Measurements from ENCODE around the gene IFRD2. TPM values are rescaled to one million over a fixed set of nuclear protein-coding genes. Genes with fewer than 3 reads are reported as not detected.
"Not testable (repeated sequence)": the region's sequence is repeated elsewhere in the genome, so short reads cannot be mapped to it uniquely, and the experiment has no call there.

Gene IFRD2
- total RNA-seq, 8 experiments from 2014 or later, result 13.3 to 111 (median 24.8) TPM

- 46 to 60% methylated on average over 1 to 3 of the region's 14 CpGs; no CpG with 5 or more reads in 8 of the 10 experiments for WGBS, 10 experiments
- in situ Hi-C loops (cut with MboI; ENCODE audit: low pct_unique_long_range_greater_than_20kb in 2 of 9, low sequenced_read_pairs in 9 of 9, unreplicated experiment in 9 of 9), result no loop called here
- ATAC-seq (replicated peaks in 6 of 8), result no peak
- Histone ChIP-seq H3K4me1 (replicated peaks in 1 of 2) (peaks cover 25 to 29% of the 10 kb centered on the region in 2 donors), H3K27ac (peak overlapping the region; percentile 100), H3K4me3 (peak overlapping the region; percentile 72 to 97 (median 90))
Measured at GRCh38 chr3:50322115-50322385, 29.8 kb upstream of the IFRD2 start.

GRCh38 chr3:50321336-50322114 is 29.3 kb upstream of the IFRD2 start:
- H3K27ac ChIP-seq, result peak overlapping the region; percentile 100
- peak overlapping the region; percentile 72 to 97 (median 90) for H3K4me3 ChIP-seq
- WGBS, 10 experiments, result 0 to 7% (median 0%) methylated on average over 4 to 10 of the region's 59 CpGs; no CpG with 5 or more reads in 5 of the 10 experiments
- in situ Hi-C loops (cut with MboI; ENCODE audit: low pct_unique_long_range_greater_than_20kb in 2 of 9, low sequenced_read_pairs in 9 of 9, unreplicated experiment in 9 of 9), result no loop called here
- ATAC-seq (replicated peaks in 6 of 8), result peak; percentile 82 to 90 (median 88)
- peaks cover 22 to 30% of the 10 kb centered on the region in 2 donors for H3K4me1 ChIP-seq (replicated peaks in 1 of 2)

- in situ Hi-C loops (cut with MboI; ENCODE audit: low pct_unique_long_range_greater_than_20kb in 2 of 9, low sequenced_read_pairs in 9 of 9, unreplicated experiment in 9 of 9), result no loop called here
- Histone ChIP-seq H3K27ac (peak overlapping the region; percentile 100), H3K4me1 (replicated peaks in 1 of 2) (peaks cover 22 to 30% of the 10 kb centered on the region in 2 donors), H3K4me3 (peak overlapping the region; percentile 72 to 97 (median 90))
- peak; percentile 55 to 79 (median 76) for ATAC-seq (replicated peaks in 6 of 8)
- 0 to 7% (median 0%) methylated on average over 1 to 6 of the region's 45 CpGs; no CpG with 5 or more reads in 3 of the 10 experiments for WGBS, 10 experiments
Measured at GRCh38 chr3:50320853-50321335, 28.7 kb upstream of the IFRD2 start.

GRCh38 chr3:50319894-50320625 is 27.8 kb upstream of the IFRD2 start:
- peak overlapping the region; percentile 100 for H3K27ac ChIP-seq

GRCh38 chr3:50319181-50319893 is 27.1 kb upstream of the IFRD2 start:
- in situ Hi-C loops (cut with MboI; ENCODE audit: low pct_unique_long_range_greater_than_20kb in 2 of 9, low sequenced_read_pairs in 9 of 9, unreplicated experiment in 9 of 9), result no loop called here
- no peak overlapping the region for H3K4me3 ChIP-seq
- no peak overlapping the region for H3K27ac ChIP-seq
- 79 to 100% (median 90%) methylated on average over 1 to 10 of the region's 16 CpGs; no CpG with 5 or more reads in 3 of the 10 experiments for whole genome bisulfite sequencing, 10 experiments
- peaks cover 22 to 28% of the 10 kb centered on the region in 2 donors for H3K4me1 ChIP-seq (replicated peaks in 1 of 2)
- no peak for ATAC-seq (replicated peaks in 6 of 8)

More at GRCh38 chr3:50319894-50320625, 27.8 kb upstream of the IFRD2 start:
- Histone ChIP-seq H3K4me1 (replicated peaks in 1 of 2) (peaks cover 22 to 30% of the 10 kb centered on the region in 2 donors), H3K4me3 (peak overlapping the region; percentile 72 to 97 (median 90))
- ATAC-seq (replicated peaks in 6 of 8), result no peak
- WGBS, 10 experiments, result 76 to 83% (median 81%) methylated on average over 2 to 13 of the region's 29 CpGs; no CpG with 5 or more reads in 6 of the 10 experiments
- in situ Hi-C loops (cut with MboI; ENCODE audit: low pct_unique_long_range_greater_than_20kb in 2 of 9, low sequenced_read_pairs in 9 of 9, unreplicated experiment in 9 of 9), result no loop called here

- ATAC-seq (replicated peaks in 6 of 8), result no peak
- in situ Hi-C loops (cut with MboI; ENCODE audit: low pct_unique_long_range_greater_than_20kb in 2 of 9, low sequenced_read_pairs in 9 of 9, unreplicated experiment in 9 of 9), result no loop called here
- Histone ChIP-seq H3K4me1 (replicated peaks in 1 of 2) (peaks cover 22 to 26% of the 10 kb centered on the region in 2 donors), H3K4me3 (no peak overlapping the region), H3K27ac (no peak overlapping the region)
- 78 to 100% (median 91%) methylated on average over 1 to 7 of the region's 10 CpGs; no CpG with 5 or more reads in 4 of the 10 experiments for WGBS, 10 experiments
Measured at GRCh38 chr3:50318615-50319014, 26.4 kb upstream of the IFRD2 start.

- peaks cover 22 to 26% of the 10 kb centered on the region in 2 donors for H3K4me1 ChIP-seq (replicated peaks in 1 of 2)
- H3K4me3 ChIP-seq, result no peak overlapping the region
- in situ Hi-C loops (cut with MboI; ENCODE audit: low pct_unique_long_range_greater_than_20kb in 2 of 9, low sequenced_read_pairs in 9 of 9, unreplicated experiment in 9 of 9), result no loop called here
- no peak overlapping the region for H3K27ac ChIP-seq
- WGBS, 10 experiments, result 80 to 100% (median 95%) methylated on average over 1 to 5 of the region's 11 CpGs; no CpG with 5 or more reads in 5 of the 10 experiments
- no peak for ATAC-seq (replicated peaks in 6 of 8)
Measured at GRCh38 chr3:50318163-50318562, 25.9 kb upstream of the IFRD2 start.

- peaks cover 18 to 21% of the 10 kb centered on the region in 2 donors for H3K4me1 ChIP-seq (replicated peaks in 1 of 2)
- ATAC-seq (replicated peaks in 6 of 8), result no peak
- no peak overlapping the region for H3K27ac ChIP-seq
- WGBS, 10 experiments, result 40 to 100% (median 80%) methylated on average over 1 to 4 of the region's 6 CpGs; no CpG with 5 or more reads in 4 of the 10 experiments
- no peak overlapping the region for H3K4me3 ChIP-seq
- in situ Hi-C loops (cut with MboI; ENCODE audit: low pct_unique_long_range_greater_than_20kb in 2 of 9, low sequenced_read_pairs in 9 of 9, unreplicated experiment in 9 of 9), result no loop called here
Measured at GRCh38 chr3:50317300-50317699, 25.1 kb upstream of the IFRD2 start.

- Histone ChIP-seq H3K27ac (no peak overlapping the region), H3K4me1 (replicated peaks in 1 of 2) (peaks cover 13 to 15% of the 10 kb centered on the region in 2 donors), H3K4me3 (no peak overlapping the region)
- 13 to 100% (median 89%) methylated on average over 1 to 7 of the region's 9 CpGs; no CpG with 5 or more reads in 5 of the 10 experiments for WGBS, 10 experiments
- ATAC-seq (replicated peaks in 6 of 8), result peak in 6 of 8 experiments; percentile 7 to 60 (median 18)
- in situ Hi-C loops (cut with MboI; ENCODE audit: low pct_unique_long_range_greater_than_20kb in 2 of 9, low sequenced_read_pairs in 9 of 9, unreplicated experiment in 9 of 9), result no loop called here
Measured at GRCh38 chr3:50316657-50317242, 24.5 kb upstream of the IFRD2 start.

- ATAC-seq (replicated peaks in 6 of 8), result no peak
- H3K4me1 ChIP-seq (replicated peaks in 1 of 2), result peaks cover 6 to 8% of the 10 kb centered on the region in 2 donors
- H3K4me3 ChIP-seq, result no peak overlapping the region
- in situ Hi-C loops (cut with MboI; ENCODE audit: low pct_unique_long_range_greater_than_20kb in 2 of 9, low sequenced_read_pairs in 9 of 9, unreplicated experiment in 9 of 9), result no loop called here
- WGBS, 10 experiments, result 92 to 100% (median 100%) methylated on average over 1 to 4 of the region's 4 CpGs; no CpG with 5 or more reads in 5 of the 10 experiments
- H3K27ac ChIP-seq, result no peak overlapping the region
Measured at GRCh38 chr3:50314816-50315215, 22.6 kb upstream of the IFRD2 start.

GRCh38 chr3:50314342-50314741 is 22.1 kb upstream of the IFRD2 start:
- no peak overlapping the region for H3K27ac ChIP-seq
- no peak overlapping the region for H3K4me3 ChIP-seq
- peaks cover 1 to 3% of the 10 kb centered on the region in 2 donors for H3K4me1 ChIP-seq (replicated peaks in 1 of 2)
- 0 to 100% (median 87%) methylated on average over 1 to 2 of the region's 3 CpGs; no CpG with 5 or more reads in 4 of the 10 experiments for WGBS, 10 experiments
- no peak for ATAC-seq (replicated peaks in 6 of 8)
- in situ Hi-C loops (cut with MboI; ENCODE audit: low pct_unique_long_range_greater_than_20kb in 2 of 9, low sequenced_read_pairs in 9 of 9, unreplicated experiment in 9 of 9), result no loop called here

- H3K27ac ChIP-seq; H3K4me3 ChIP-seq; ATAC-seq (replicated peaks in 6 of 8); H3K4me1 ChIP-seq (replicated peaks in 1 of 2); in situ Hi-C loops (cut with MboI; ENCODE audit: low pct_unique_long_range_greater_than_20kb in 2 of 9, low sequenced_read_pairs in 9 of 9, unreplicated experiment in 9 of 9): not testable (repeated sequence)
- WGBS, 10 experiments, result no CpG with 5 or more reads among the region's 32 CpGs
Measured at GRCh38 chr3:50312041-50312440, 19.8 kb upstream of the IFRD2 start.
